WTC11 (cell line): Measurements from ENCODE around the gene PGAP6.

Experiments
- JUN ChIP-seq: sonication (generic); formaldehyde crosslinking; IDR thresholded peaks from 2 replicates; pipeline ENCODE4 v1.8.0; 2023; ENCODE audit warnings: mild to moderate bottlenecking, missing genetic modification reagents
- NR3C1 ChIP-seq: sonication (generic); formaldehyde crosslinking; conservative IDR thresholded peaks from 2 replicates; pipeline ENCODE4 v1.8.1; 2023; ENCODE audit warnings: low read depth, mild to moderate bottlenecking, missing genetic modification reagents
- TF ChIP-seq, protein P1 (sequence below): fragments of 200-600 bp; IDR thresholded peaks from 2 replicates; pipeline ENCODE4 v1.8.0; 2022; ENCODE audit warnings: antibody characterized with exemption

- TF ChIP-seq, protein P1, sequence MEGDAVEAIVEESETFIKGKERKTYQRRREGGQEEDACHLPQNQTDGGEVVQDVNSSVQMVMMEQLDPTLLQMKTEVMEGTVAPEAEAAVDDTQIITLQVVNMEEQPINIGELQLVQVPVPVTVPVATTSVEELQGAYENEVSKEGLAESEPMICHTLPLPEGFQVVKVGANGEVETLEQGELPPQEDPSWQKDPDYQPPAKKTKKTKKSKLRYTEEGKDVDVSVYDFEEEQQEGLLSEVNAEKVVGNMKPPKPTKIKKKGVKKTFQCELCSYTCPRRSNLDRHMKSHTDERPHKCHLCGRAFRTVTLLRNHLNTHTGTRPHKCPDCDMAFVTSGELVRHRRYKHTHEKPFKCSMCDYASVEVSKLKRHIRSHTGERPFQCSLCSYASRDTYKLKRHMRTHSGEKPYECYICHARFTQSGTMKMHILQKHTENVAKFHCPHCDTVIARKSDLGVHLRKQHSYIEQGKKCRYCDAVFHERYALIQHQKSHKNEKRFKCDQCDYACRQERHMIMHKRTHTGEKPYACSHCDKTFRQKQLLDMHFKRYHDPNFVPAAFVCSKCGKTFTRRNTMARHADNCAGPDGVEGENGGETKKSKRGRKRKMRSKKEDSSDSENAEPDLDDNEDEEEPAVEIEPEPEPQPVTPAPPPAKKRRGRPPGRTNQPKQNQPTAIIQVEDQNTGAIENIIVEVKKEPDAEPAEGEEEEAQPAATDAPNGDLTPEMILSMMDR: no peak
- TF ChIP-seq JUN (CRISPR knock-in tag) (no peak), NR3C1 (CRISPR knock-in tag) (no peak)
Observed at GRCh38 chr16:425740-426114, 43.9 kb upstream of the PGAP6 start.
